DND-41 (cell line): ENCODE measurements around the gene ZNF468.
A peak's percentile ranks its signal among the peaks of the same experiment; 100 is the strongest.
"Not testable (repeated sequence)": the region's sequence is repeated elsewhere in the genome, so short reads cannot be mapped to it uniquely, and the experiment has no call there.

Source experiments
- ATAC-seq: fragments of 200-7000 bp; cut with Tn5 transposase; 3 replicates; pipeline ENCODE4 v1.9.1; 2021; ENCODE audit warnings: low read depth; ENCODE audit not compliant: insufficient read depth
- DNase-seq: peaks from one replicate; pipeline ENCODE4 v3.0.0-alpha.2; 2020
- H2AFZ ChIP-seq: 2 replicates; pipeline ENCODE4 v1.6.0; 2012; ENCODE audit warnings: low read depth, low read length
- H3K27ac ChIP-seq: 2 replicates; pipeline ENCODE4 v1.5.1; 2012; ENCODE audit warnings: low read length, inconsistent platforms
- H3K27me3 ChIP-seq: fragments of 200-600 bp; sonication (generic); 2 replicates; pipeline ENCODE4 v1.6.0; 2012; ENCODE audit warnings: low read length, mild to moderate bottlenecking, inconsistent platforms; ENCODE audit not compliant: insufficient read depth, poor library complexity
- H3K36me3 ChIP-seq: 2 replicates; pipeline ENCODE4 v1.5.1; 2012; ENCODE audit warnings: low read length, inconsistent platforms; ENCODE audit not compliant: insufficient read depth
- H3K4me1 ChIP-seq: 2 replicates; pipeline ENCODE4 v1.5.1; 2012; ENCODE audit warnings: mild to moderate bottlenecking, low read length; ENCODE audit not compliant: insufficient read depth
- H3K4me2 ChIP-seq: 2 replicates; pipeline ENCODE4 v1.6.0; 2012; ENCODE audit warnings: mild to moderate bottlenecking, moderate library complexity, low read length, inconsistent platforms; ENCODE audit not compliant: insufficient read depth
- H3K4me3 ChIP-seq, 2 experiments: fragments of 200-600 bp in 1 of 2; shearing (Covaris generic) in 1 of 2; 2 replicates each; pipeline ENCODE4 v1.5.1; 2012 to 2016; ENCODE audit warnings: inconsistent platforms in 2 of 2, low read length in 2 of 2, mild to moderate bottlenecking in 2 of 2, low read depth in 1 of 2, moderate library complexity in 1 of 2
- H3K79me2 ChIP-seq: 2 replicates; pipeline ENCODE4 v1.6.0; 2012; ENCODE audit warnings: low read length, inconsistent platforms; ENCODE audit not compliant: insufficient read depth
- H3K9ac ChIP-seq: 2 replicates; pipeline ENCODE4 v1.6.0; 2012; ENCODE audit warnings: low read depth, mild to moderate bottlenecking, inconsistent platforms, low read length, moderate library complexity
- H3K9me3 ChIP-seq: 2 replicates; pipeline ENCODE4 v1.5.1; 2012; ENCODE audit warnings: low read length, moderate library complexity, mild to moderate bottlenecking, inconsistent platforms; ENCODE audit not compliant: insufficient read depth, severe bottlenecking
- H4K20me1 ChIP-seq: 2 replicates; pipeline ENCODE4 v1.6.0; 2012; ENCODE audit warnings: low read length; ENCODE audit not compliant: insufficient read depth
- CTCF ChIP-seq: IDR thresholded peaks from 2 replicates; pipeline ENCODE4 v1.5.1; 2012; ENCODE audit warnings: borderline replicate concordance, low read length, moderate library complexity, mild to moderate bottlenecking; ENCODE audit not compliant: poor library complexity, severe bottlenecking; ENCODE audit errors: extremely low read depth
- EZH2 ChIP-seq: IDR thresholded peaks from 3 replicates; pipeline ENCODE4 v1.6.1; 2012; ENCODE audit warnings: borderline replicate concordance, low read depth, mild to moderate bottlenecking, moderate library complexity, low read length, inconsistent platforms; ENCODE audit not compliant: severe bottlenecking

ZNF468 gene

GRCh38 chr19:52829866-52830265 is 27.6 kb downstream of the ZNF468 start:
- not testable (repeated sequence) for H4K20me1 ChIP-seq, H3K79me2 ChIP-seq, H3K9ac ChIP-seq, H3K36me3 ChIP-seq, ATAC-seq, H2AFZ ChIP-seq, H3K4me3 ChIP-seq, H3K27ac ChIP-seq, H3K9me3 ChIP-seq, H3K4me2 ChIP-seq, H3K4me1 ChIP-seq, DNase-seq, H3K27me3 ChIP-seq

- Histone ChIP-seq H3K9ac (no peak overlapping the region), H3K4me2 (no peak overlapping the region), H3K9me3 (no peaks in the 10 kb centered on the region), H3K36me3 (no peaks in the 10 kb centered on the region), H4K20me1 (no peaks in the 10 kb centered on the region; the same call in 1 of the 2 replicates), H3K4me1 (peaks cover 6% of the 10 kb centered on the region), H2AFZ (no peak overlapping the region), H3K27ac (no peak overlapping the region), H3K79me2 (peaks cover 6% of the 10 kb centered on the region), H3K27me3 (no peaks in the 10 kb centered on the region), H3K4me3 (no peak overlapping the region)
- DNase-seq (no peak), ATAC-seq (no peak)
- no peak for TF ChIP-seq EZH2
- TF ChIP-seq CTCF = no peak
These were observed 31.7 kb downstream of the ZNF468 start for GRCh38 chr19:52825765-52826164.

- no peaks in the 10 kb centered on the region for H3K36me3 ChIP-seq
- H2AFZ ChIP-seq = no peak overlapping the region
- TF ChIP-seq EZH2 (no peak), CTCF (no peak)
- H3K4me3 ChIP-seq = no peak overlapping the region
- no peaks in the 10 kb centered on the region for H3K27me3 ChIP-seq
- peaks cover 17% of the 10 kb centered on the region for H3K79me2 ChIP-seq
- H3K27ac ChIP-seq = no peak overlapping the region
- ATAC-seq = no peak
- no peak overlapping the region for H3K9ac ChIP-seq
- H3K4me2 ChIP-seq = no peak overlapping the region
- no peaks in the 10 kb centered on the region for H3K9me3 ChIP-seq
- DNase-seq = no peak
- H4K20me1 ChIP-seq = no peaks in the 10 kb centered on the region; the same call in 1 of the 2 replicates
- peaks cover 16% of the 10 kb centered on the region for H3K4me1 ChIP-seq
These were observed 33.7 kb downstream of the ZNF468 start for GRCh38 chr19:52823676-52824075.

DNA sequence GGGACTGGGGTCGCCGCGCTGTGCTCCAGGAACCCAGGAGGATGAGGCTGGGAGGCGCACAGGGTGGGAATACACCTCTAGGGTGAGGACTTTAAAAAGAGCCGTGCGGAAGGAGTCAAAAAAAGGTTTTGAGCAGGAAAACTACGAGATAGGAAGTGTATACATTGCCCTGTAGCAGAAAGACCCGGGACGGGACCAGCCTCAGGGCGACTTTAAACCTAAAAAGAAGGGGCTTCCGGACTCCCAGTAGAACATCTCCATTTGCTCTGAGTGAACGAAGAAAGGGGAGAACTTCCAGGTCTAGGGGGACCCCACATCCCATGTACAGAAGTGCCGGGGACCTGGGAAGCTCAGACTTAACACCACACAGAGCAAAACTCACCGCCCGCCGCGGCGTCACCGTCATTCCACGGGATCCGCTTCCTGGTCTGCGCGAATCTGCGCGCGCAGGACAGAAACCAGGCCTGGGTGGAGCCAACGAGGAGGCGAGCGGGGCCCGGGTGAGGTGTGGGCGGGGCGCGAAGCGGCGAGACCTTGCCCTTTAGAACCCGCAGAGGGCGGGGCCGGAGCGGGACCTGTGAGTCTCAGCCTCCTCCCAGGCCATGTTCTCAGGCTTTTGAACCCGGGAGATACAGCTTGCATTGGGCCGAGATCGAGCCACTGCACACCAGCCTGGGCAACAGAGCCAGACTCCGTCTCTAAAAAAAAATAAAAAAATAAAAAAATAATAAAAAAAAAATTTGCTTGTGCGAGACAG is 36.0 kb downstream of the ZNF468 start, which contains the start of gene ZNF28:
Gene ZNF28 (minus strand): TSS at position 430 of the 757 bp plus-strand sequence. CDS start 3,675 bp downstream, outside the sequence.
- not testable (repeated sequence) for H3K9me3 ChIP-seq, H4K20me1 ChIP-seq, H3K27me3 ChIP-seq
- Histone ChIP-seq H3K27ac (peak within 1 kb of the TSS; percentile 68), H3K36me3 (peaks cover 19% of the 10 kb centered on the region), H3K4me2 (peak within 1 kb of the TSS; percentile 70), H3K9ac (peak within 1 kb of the TSS; percentile 58), H3K4me1 (peaks cover 16% of the 10 kb centered on the region), H3K79me2 (peaks cover 23% of the 10 kb centered on the region), H2AFZ (peak within 1 kb of the TSS; percentile 80), H3K4me3 (peak within 1 kb of the TSS; percentile 36 to 60; a peak in 3 of 4 replicates)
- peak; percentile 98 for ATAC-seq
- peak; percentile 89 for DNase-seq

- Histone ChIP-seq H3K4me1 (peaks cover 16% of the 10 kb centered on the region), H3K27ac (peak overlapping the region; percentile 68), H3K4me2 (peak overlapping the region; percentile 70), H3K36me3 (peaks cover 23% of the 10 kb centered on the region), H3K4me3 (peak overlapping the region; percentile 36 to 60; a peak in 3 of 4 replicates), H2AFZ (peak overlapping the region; percentile 80), H3K79me2 (peaks cover 23% of the 10 kb centered on the region), H3K9ac (peak overlapping the region; percentile 58)
- H4K20me1 ChIP-seq, H3K27me3 ChIP-seq, H3K9me3 ChIP-seq: not testable (repeated sequence)
- ATAC-seq (peak; percentile 59), DNase-seq (peak; percentile 54)
These were observed 36.8 kb downstream of the ZNF468 start for GRCh38 chr19:52820472-52821203.
